HCT116 (cell line): ENCODE results near the gene FAM236A.
"Not testable (repeated sequence)": the region's sequence is repeated elsewhere in the genome, so short reads cannot be mapped to it uniquely, and the experiment has no call there.

Source experiments
- CTCF ChIP-seq, 3 experiments: fragments of 200-600 bp in 1 of 3; sonication (generic) in 1 of 3; IDR thresholded peaks in 2 of 3; conservative IDR thresholded peaks in 1 of 3; 2 replicates each; pipeline ENCODE4 v1.5.1; 2012 to 2017; ENCODE audit warnings: low read depth in 2 of 3, low read length in 2 of 3, antibody characterized with exemption in 1 of 3, borderline replicate concordance in 1 of 3, control low read depth in 1 of 3, mild to moderate bottlenecking in 1 of 3, mixed read lengths in 1 of 3, mixed run types in 1 of 3, moderate library complexity in 1 of 3; ENCODE audit not compliant: insufficient read depth in 1 of 3
- EZH2 ChIP-seq: fragments of 200-600 bp; sonication (generic); IDR thresholded peaks from 2 replicates; pipeline ENCODE4 v1.6.1; 2017; ENCODE audit warnings: antibody characterized with exemption, mixed run types

DNA sequence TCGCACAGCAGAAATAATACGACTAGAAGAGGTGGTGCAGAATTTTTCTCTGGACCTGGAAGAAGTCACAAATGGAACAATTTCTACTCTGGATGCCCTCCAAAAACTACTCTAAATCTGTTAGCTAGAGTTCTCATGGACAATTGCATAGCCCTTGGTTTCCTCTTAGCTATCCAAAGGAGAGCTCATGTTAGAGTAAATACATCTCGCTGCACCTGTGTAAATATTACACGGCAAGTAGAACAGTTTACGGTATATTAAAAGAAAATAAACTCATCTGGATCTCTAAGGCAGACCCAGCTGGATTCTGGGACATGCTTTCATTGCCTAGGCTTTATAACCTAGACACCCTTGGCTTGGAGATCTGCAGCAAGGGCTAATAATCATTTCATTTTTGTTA is 33.9 kb downstream of the FAM236A start:
- not testable (repeated sequence) for TF ChIP-seq EZH2; CTCF (IDR thresholded peaks at IDR 0.05 in 2 of 3, conservative IDR thresholded peaks at IDR 0.05 in 1 of 3; ENCODE audit: borderline replicate concordance in 1 of 3, insufficient read depth in 1 of 3, low read depth in 2 of 3, low read length in 2 of 3)
